NOMO-1 treated with dmso at 0.1 percent for 144 hours (cell line): ENCODE measurements around the gene COL21A1.
A peak's percentile ranks its signal among the peaks of the same experiment; 100 is the strongest.

Experiments used
- DNase-seq: peaks from one replicate; lab custom pipeline; 2025; ENCODE audit not compliant: unreplicated experiment; lab: John Stamatoyannopoulos, UW

Gene COL21A1

DNA sequence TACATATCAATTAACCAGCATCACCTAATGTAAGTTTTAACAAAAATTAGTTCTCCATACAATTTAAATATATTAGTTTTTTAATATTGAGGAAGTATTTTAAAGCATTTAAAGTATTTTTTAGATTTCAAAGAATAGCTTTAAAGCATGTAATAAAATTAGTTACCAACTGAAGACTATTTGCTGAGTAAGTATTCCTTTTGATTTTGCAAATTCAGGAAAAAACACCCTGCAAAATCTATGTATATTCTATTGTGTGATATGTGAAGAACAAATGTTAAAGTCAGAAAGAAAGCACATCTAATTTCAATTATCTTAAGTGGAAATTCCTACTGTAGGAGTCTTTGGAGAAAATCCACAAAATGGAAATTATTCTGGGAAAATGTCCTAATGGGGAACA lies 107.3 kb downstream of the COL21A1 start:
- no peak for DNase-seq

DNA sequence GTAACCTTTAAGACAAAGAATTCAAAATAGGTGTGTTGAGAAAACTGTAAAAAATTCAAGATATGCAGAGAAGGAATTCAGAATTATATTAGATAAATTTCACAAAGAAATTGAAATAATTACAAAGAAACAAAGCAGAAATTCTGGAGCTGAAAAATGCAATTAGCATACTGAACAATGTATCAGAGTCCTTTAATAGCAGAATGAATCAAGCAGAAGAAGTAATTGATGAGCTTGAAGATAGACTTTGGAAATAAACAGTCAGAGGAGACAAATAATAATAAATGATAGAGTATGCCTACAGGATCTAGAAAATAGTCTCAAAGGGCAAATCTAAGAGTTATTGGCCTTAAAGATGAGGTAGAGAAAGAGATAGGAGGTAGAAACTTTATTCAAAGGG lies 131.7 kb downstream of the COL21A1 start:
- no peak for DNase-seq

DNA sequence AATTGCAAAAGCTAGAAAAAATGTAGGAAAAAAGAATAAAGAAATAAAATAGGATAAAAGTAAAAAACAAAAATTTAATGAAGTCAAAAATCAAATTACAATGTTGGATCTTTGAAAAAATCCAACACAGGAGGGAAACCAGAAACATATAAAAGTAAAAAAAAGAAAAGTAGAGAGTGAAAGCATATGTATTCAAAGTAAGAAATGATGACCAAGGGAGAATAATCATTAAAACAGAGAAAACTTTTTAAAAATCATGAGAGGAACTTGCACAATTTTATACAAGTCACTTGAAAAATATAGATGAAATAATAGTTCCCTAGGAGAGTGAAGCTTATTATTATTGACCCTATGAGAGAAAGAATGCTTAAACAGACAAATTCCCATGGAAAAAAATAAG lies 138.2 kb downstream of the COL21A1 start:
- no peak for DNase-seq

DNA sequence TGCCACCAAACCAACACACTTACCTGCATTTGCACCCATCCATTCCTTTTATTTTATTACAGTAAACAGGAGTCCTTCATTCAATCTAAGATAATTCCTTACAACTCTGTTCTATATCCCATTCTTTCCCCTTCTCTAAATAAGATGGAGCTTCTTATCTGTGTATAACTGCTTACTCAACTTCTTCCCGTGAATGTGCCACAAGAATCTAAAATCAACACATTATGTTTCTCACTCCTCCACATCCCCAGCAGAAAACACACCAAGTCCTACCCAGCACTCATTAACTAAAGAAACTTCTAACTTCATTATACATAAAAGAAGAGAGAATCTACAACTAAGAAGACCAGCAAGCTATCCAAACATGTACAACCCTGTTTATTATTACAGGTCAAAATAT lies 141.1 kb downstream of the COL21A1 start:
- no peak for DNase-seq

DNA sequence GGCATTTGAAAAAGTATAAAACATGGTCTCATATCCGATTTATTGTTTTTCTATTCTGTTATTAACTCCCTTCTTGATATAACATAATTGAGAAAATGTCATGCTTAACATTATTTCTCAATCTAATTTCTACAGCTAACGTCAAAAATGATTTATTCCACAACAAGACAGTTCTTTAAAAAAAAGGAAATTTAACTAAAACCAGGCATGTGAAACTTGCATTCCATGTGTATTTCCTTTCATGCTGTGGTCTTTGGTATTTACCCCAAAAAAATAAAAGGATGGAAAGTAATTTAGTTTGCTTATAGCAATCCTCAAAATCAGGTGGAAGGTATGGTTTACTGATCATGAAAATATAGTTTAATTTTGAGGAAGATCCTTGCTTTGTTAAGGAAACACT lies 142.8 kb downstream of the COL21A1 start:
- no peak for DNase-seq

DNA sequence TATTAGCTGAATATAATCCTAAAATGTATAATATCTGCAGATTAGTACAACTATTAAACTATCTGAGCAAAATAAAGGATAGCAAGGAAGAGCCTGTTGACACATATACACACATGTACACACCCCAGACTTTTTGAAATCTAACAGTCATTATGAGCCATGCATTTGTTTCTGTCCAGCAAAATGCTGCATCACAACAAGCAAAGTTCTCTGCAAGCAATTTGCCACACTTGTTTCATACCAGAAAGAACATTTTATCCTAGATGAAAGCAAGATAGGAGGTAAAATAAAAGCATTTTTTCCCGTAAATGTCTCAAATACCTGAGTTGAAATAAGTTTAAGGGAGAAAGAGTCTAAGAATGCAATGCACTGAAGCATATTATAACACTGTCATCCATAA lies 145.2 kb downstream of the COL21A1 start:
- DNase-seq = no peak

DNA sequence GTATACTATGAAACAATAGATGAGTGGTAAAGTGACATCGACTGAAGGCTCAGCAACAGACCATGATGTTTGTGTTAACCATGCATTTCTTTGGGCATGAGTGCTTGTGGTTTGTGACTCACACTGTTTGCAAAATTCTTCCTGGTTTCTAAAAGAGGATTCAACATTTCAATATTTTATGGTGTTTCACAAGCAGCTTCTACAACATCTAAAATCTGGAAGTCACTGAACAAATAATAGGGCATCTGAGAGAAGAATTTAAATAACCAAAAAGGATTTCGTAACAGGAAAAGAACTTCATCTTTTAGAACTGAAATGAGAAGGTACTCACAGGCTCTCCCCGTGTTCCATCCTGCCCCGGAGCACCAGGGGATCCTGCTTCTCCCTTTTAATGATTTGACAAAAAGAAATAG lies 146.2 kb downstream of the COL21A1 start:
- peak; percentile 78 for DNase-seq

DNA sequence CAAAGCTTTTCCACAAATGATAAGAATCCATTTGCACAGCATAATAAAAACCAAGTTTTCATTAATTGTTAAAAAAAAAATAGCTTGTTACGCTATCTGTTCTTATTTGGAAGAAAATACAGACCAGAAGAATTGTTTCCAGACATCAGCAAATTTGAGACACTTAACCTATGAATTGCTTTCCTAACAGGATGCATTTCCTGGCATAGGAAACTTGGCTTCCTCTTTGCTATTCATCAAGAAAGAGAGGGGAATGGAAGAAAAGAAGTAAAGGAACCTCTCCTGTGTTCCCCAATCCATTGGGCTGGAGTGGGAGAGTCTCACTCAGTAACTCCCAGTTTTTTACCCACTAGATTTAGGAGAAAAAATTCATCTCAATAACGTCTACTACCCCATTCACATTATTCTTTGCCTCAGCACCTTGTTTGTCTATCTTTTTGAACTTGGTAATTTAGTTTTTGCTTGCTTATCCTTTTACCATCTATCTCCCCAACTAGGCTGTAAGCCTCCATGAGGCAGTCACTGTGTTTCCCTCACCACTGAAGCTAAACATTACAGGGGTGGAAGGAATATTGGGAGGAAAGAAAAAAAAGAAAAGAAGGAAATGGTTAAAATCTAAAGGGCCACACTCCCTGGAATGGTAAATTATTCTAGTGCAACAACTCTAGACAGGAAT lies 150.3 kb downstream of the COL21A1 start:
- DNase-seq = no peak

DNA sequence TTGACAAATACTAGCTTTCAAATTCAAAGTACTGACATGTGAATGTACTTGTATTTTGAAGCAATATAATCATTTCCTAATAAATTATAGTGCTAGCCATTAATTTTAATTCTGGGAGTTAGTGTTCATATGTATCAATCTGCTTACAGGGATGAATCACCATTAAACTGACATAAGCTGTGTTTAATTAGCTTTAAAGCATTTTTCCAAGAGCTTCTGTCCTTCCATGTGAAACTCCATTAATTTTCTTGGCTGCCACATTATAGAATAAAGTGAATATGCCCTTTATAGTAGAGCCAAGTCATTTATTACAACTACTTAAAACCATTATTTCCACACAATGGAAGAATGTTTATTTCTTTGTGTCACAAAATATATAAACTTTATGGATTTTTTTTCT lies 150.8 kb downstream of the COL21A1 start:
- DNase-seq = no peak

DNA sequence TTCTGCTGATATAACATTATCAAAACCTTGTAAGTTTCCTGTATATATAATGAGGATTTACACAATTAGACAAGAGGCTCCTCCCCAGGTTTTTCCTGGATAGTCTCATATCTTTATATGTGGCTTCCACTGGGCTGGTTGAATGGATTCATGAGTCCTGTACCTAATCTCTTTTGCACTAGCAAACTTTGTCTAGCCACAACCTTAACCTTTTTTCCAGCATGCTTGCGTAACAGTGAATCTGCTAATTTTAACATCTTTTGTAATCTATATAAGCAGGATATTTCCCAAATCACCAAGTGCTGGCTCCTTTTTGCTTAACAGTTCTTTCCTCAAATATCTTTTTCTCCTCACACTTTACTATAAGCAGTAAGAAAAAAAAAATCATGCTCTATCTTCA lies 153.6 kb downstream of the COL21A1 start:
- no peak for DNase-seq

DNA sequence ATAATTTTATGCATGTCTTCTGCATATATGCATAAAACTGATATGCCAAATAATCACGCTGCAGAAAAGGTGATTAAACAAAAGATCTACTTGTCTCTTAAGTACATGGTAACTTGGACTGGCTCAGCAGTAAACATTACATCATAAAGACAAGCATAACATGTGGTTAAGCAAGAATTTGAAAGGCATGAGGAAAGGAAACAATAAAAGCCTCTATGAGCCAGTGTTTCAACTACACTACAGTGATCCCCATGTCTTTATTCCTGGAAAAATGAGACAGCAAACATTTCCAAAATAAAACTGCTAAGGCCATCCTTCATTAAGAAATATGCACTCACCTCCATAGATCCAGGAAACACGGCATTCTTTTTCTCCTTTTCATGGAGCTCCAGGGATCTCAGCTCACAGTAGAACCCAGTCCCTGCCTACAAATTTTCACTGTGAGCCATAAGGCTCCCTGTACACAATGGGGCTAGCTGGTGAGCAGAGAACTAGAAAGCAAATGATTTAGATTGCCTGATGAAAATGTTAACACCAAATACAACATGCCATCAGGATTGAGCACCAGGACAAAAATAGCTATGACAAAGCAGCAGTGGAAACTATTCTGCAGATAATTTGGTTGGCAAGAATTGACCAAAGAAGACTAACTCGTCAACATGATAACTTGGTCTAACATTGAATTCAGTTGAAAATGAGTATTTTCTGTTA lies 156.1 kb downstream of the COL21A1 start:
- peak; percentile 16 for DNase-seq

DNA sequence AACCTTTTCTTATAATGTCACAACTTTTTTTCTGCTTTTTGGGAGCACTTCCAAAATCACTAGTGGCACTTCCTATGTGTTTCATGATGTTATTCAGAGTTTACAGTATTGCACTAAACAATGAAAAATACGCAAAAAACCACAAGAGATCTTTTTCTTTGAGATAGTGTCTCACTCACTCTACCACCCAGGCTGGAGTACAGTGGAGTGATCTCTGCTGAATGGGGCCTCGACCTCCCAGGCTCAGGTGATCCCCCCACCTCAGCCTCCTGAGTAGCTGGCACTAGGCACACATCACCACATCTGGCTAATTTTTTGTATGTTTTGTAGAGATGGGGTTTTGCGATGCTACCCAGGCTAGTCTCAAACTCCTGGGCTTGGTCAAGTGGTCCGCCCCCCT lies 158.7 kb downstream of the COL21A1 start:
- DNase-seq = no peak

DNA sequence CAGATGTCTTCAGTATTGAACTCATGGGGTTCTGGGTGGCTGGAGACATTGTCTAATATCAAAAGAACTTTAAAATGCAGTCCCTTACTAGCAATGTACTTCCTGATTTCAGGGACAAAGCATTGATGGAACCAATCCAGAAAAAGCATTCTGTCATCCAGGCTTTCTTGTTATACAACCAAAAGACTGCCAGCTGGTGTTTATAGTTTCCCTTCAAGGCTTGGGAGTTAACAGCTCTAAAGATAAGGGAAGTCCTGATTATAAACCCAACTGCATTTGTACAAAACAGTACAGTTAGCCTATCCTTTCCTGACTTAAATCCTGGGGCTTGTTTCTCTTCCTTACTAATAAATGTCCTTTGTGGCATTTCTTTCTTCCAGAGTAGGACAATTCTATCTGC lies 160.0 kb downstream of the COL21A1 start:
- no peak for DNase-seq

DNA sequence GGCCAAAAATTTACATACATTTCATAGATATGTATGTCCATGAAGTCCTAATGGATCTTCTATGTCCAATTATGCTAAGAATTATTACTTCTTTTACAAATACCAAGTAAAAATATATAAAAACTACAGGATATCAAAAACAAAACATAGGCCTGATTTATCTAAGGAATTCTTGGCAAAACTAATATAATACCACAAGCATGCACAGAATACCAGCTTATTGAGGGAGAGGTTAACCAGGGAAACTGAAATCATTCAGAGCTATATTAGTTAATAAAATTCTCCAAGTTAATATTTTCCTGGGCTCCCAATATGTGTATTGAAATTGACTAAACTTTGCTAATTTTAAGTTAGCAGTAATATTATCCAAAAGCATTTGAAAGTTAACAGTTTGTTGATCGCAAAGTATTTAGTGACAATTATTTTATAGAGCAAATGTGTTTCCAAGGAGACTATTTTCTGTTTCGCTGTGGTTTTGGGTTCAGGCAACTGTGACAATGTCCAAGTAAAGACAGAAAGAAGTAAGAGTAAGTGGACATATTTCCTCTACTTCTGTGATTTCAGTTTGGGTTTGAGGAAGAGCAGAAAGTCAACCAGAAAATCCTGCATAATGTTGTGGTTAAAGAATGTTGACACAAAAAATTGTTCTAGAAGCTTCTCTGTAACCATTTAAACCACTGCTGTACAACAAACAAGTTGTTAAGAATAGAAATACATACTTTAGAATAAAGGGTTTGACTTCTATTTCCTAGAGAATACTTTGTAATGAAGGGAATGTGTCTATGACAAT lies 167.4 kb downstream of the COL21A1 start:
- no peak for DNase-seq

DNA sequence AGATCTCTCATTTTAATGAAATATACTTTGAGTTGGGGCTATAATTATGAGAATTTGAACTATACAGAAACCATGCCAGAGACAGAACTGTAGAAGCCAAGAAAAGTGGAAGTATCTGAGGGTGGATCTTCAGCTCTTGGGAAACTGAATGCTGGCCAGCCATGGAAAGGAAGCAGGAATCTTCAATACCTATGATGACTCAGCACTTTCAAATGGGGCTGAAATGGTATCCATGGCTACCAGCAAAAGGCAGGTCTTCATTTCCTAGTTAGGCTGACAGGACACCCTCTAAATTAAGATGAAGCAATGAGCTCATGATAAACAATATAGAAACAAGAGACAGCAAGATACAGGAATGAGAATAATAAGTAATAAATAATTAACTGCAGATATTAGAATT lies 171.3 kb downstream of the COL21A1 start:
- DNase-seq = no peak

DNA sequence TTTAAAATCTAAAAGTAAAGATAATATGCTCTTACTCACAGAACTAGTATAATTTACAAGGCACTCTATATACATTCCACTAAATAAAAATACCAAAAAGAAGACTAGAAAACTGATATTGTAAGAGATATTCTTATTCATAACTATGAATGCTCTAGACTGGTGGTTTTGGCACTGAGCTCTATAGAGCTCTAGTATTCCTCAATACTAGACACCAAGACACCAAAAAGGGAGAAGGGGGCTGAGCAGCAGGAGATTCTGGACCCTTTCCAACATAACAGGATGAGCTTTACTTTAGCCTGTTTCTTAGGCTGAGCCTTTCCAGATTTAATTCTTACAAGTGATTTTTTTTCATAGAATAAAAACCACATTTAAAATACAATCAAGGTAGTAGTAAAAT lies 173.6 kb downstream of the COL21A1 start:
- DNase-seq = no peak

DNA sequence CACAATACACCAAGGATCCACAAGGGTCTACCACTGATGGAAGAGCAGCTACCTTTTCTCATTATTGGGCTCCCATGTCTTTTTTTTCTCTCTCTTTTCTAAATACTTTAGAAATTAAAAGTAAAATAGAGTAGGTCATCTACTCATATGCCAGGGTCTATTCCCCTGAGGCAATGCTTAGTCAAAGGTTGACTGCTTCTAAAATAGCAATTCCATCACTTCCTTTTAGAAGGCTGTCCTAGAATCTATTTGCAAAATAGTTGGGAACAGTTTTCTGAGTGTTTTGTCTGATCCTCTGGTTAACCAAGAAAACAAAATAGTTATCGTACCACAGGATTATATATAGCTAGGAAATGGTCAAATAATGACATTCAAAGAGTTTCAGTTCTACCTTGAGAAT lies 174.1 kb downstream of the COL21A1 start:
- no peak for DNase-seq

DNA sequence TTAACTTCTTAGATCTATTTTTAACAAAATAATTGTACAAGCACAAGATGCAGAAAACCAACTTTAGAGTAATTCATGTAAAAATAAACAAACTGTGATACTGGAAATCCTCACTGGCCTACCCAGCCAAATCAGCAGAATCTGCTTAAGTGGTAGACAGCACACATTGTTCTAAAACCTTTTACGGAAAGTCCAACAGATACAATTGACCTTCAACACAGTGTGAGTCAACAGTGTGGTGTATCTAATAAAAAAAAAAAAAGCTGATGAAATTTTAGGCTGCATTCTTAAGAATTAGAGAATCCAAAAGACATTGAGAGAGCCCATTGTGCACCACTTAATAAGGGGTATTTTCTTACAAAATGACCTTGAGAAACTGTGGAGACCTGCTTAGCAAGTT lies 174.5 kb downstream of the COL21A1 start:
- no peak for DNase-seq

DNA sequence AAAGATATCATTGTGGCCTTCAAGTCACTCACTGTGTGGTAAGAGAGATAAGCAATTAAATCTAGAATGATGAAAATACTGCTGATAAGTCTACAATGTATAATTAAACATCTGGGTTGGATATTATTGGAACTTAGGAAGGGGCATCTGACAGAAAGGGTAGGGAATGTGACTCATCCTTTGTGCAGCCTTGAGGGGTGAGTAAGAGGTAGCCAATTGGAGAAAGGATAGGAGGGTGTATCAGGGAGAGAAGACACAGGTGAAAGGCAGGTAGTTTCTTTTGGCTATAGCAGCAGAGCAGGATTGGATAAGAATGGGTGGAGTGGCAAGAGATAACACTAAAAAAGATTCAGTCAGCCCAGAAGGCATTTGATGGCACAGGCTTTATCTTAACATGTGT lies 182.0 kb downstream of the COL21A1 start:
- DNase-seq = no peak

DNA sequence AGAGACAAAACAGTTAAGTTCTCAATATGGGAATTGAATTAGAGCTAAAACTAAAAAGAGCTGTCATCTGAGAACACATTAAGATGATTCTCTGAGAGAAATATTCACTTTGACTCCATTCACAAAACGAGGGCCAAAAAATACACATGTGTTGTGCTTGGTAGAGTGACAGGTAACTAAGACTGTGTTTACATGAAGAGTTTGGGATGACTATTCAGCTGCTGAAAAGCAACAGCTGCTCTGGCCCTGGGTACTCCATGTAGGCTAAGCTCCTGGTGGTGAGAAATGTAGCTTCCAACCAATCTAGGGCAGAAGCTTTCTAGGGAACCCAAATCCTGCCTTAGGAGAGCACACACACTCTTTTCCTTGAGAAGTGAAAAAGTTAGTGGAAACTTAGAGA lies 184.5 kb downstream of the COL21A1 start:
- no peak for DNase-seq

DNA sequence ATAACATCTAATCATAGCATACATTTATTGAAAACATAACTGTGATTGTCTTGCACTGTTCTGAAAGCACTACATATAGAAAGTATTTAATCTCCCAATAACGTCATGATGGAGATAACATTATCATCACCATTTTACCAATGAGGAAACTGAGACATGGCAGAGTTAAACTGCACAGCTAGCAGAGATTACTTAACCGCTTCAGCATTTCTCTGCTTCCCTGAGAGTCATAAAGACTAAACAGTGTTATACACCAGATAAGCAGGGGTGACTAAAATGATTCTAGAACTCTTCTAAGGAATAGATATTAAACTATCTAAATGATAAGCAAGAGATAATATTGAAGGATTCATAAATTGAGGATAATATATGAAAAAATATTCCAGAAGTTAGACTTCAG lies 188.7 kb downstream of the COL21A1 start:
- DNase-seq = no peak

DNA sequence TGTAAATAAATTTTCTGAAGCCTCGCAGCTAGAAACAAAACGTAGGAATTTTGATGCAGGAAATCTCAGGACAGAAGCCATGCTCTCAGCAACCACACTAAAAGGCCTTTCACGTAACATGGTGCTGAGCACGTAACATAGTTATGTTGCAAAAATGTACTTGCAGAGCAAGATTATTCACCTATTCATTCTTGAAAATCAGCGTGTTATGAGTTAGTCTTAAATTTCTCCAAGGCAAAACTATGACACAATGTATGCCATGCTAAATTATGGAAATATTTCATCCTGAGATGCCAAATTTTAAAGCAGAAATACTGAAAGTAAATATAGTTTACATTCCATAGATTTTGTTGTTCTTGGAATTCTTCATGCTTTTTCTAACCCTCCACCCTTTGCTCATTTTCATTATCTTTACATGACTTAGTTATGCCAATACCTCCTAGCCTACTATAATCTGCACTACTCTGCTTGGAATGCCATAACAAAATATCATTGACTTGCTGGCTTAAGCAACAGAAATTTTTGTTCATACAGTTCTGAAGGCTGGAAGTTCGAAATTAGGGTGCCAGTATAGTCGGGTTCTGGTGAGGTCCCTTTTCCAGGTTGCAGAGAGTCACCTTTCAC lies 192.2 kb downstream of the COL21A1 start:
- DNase-seq = no peak
